MM.1S (cell line): ENCODE measurements around the gene SERTAD2.

Experiments used
- DNase-seq: peaks from one replicate; pipeline ENCODE4 v3.0.0-alpha.2; 2015
- H2AFZ ChIP-seq: fragments of 300-600 bp; sonication (generic); 2 replicates; pipeline ENCODE4 v1.6.0; 2016; ENCODE audit warnings: antibody characterized with exemption, low read length
- H3F3A ChIP-seq: fragments of 300-600 bp; sonication (generic); 2 replicates; pipeline ENCODE4 v1.6.1; 2016; ENCODE audit warnings: mild to moderate bottlenecking, antibody characterized with exemption, low read length, moderate library complexity, mixed read lengths; ENCODE audit not compliant: insufficient read depth
- H3K27ac ChIP-seq: fragments of 300-600 bp; sonication (generic); 2 replicates; pipeline ENCODE4 v1.5.1; 2016; ENCODE audit warnings: mild to moderate bottlenecking, low read length
- H3K27me3 ChIP-seq: fragments of 300-600 bp; sonication (generic); replicated peaks from 2 replicates; pipeline ENCODE4 v1.6.0; 2016; ENCODE audit warnings: low read length; ENCODE audit not compliant: insufficient read depth
- H3K36me3 ChIP-seq: fragments of 300-600 bp; sonication (generic); replicated peaks from 2 replicates; pipeline ENCODE4 v1.6.1; 2016; ENCODE audit warnings: mild to moderate bottlenecking, low read length, mixed read lengths; ENCODE audit not compliant: insufficient read depth
- H3K4me1 ChIP-seq: fragments of 300-600 bp; sonication (generic); 2 replicates; pipeline ENCODE4 v1.6.1; 2016; ENCODE audit warnings: low read length, mixed read lengths
- H3K4me2 ChIP-seq: fragments of 300-600 bp; sonication (generic); 2 replicates; pipeline ENCODE4 v1.6.0; 2016; ENCODE audit warnings: low read depth, low read length
- H3K4me3 ChIP-seq: fragments of 300-600 bp; sonication (generic); 2 replicates; pipeline ENCODE4 v1.5.1; 2016; ENCODE audit warnings: low read length, mixed read lengths
- H3K79me2 ChIP-seq: fragments of 300-600 bp; sonication (generic); 2 replicates; pipeline ENCODE4 v1.6.1; 2016; ENCODE audit warnings: mixed run types, low read length, mixed read lengths
- H3K9ac ChIP-seq: fragments of 300-600 bp; sonication (generic); 2 replicates; pipeline ENCODE4 v1.6.1; 2016; ENCODE audit warnings: low read length, mixed read lengths
- H3K9me2 ChIP-seq: fragments of 300-600 bp; sonication (generic); replicated peaks from 2 replicates; pipeline ENCODE4 v1.6.1; 2016; ENCODE audit warnings: mild to moderate bottlenecking, low read length, mixed read lengths; ENCODE audit not compliant: insufficient read depth
- H3K9me3 ChIP-seq: fragments of 300-600 bp; sonication (generic); replicated peaks from 2 replicates; pipeline ENCODE4 v1.6.1; 2016; ENCODE audit warnings: mild to moderate bottlenecking, low read length, mixed read lengths; ENCODE audit not compliant: insufficient read depth
- H4K20me1 ChIP-seq: fragments of 300-600 bp; sonication (generic); 2 replicates; pipeline ENCODE4 v1.6.1; 2016; ENCODE audit warnings: mild to moderate bottlenecking, low read length, moderate library complexity, mixed read lengths; ENCODE audit not compliant: insufficient read depth
- EZH2 ChIP-seq: fragments of 300-600 bp; sonication (generic); optimal IDR thresholded peaks from 2 replicates; pipeline ENCODE3; 2017; ENCODE audit warnings: low read depth, mild to moderate bottlenecking, antibody characterized with exemption, low read length, mixed read lengths
- EZH2phosphoT487 ChIP-seq: fragments of 300-600 bp; sonication (generic); IDR thresholded peaks from 2 replicates; pipeline ENCODE4 v1.6.1; 2018; ENCODE audit warnings: antibody characterized with exemption, low read length
- TF ChIP-seq, protein P1 (sequence below): fragments of 300-600 bp; sonication (generic); IDR thresholded peaks from 2 replicates; pipeline ENCODE4 v1.5.1; 2016; ENCODE audit warnings: antibody characterized with exemption, low read length, mixed read lengths

The SERTAD2 gene

DNA sequence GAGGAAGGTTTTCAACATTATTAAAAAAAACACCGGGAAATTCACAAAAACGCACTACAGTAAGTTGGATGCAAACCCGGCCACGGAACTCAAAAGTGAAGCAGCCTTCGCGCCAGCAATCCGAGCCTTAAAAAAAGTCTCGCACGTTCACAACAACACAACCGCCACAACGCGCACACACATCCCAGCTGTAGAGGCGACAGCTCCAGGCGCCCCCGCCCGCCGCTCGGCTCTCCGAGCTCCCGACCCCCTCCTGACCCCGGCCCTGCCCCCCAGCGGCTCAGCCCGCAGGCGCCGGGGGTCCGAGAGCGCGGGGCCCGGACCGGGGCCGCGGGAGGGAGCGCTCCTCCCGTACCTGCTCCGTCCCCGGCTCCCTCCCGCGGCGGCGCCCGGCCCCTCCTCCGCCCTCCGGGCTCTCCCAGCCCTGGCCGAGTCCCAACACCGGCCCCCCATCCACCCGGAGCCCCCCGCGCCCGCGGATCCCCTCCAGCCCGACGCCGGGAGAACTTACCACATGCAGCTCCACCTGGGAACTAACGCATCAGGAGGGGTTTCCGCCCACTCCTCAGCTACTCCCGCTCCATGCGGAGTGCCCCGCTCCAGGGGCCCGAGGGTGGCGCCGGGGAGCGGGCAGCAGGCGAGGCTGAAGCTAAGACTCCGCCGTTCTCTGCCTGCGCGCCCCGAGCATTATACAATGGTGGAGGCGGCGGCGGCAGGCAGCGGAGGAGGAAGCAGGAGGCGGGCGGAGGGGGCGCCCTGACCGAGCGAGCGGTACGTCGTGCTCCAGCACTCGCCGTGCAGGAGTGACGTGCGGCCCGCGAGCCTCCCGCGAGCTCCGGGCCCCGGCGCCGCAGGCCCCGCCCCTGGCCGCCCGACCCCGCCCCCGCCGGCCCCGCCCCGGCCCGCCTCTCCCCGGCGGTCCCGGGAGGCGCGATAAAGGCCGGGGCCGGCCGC, at the start of gene SERTAD2:
Gene SERTAD2, minus strand, starts transcription at position 805 of the 954 bp plus-strand sequence. CDS start 17,042 bp downstream, outside the sequence.
- no peaks in the 10 kb centered on the region for H3K9me3 ChIP-seq
- no peaks in the 10 kb centered on the region for H3K9me2 ChIP-seq
- DNase-seq = peak; percentile 91
- TF ChIP-seq EZH2 = no peak
- peak within 1 kb of the TSS; percentile 94 for H3K27ac ChIP-seq
- H3K36me3 ChIP-seq = no peaks in the 10 kb centered on the region
- peaks cover 25% of the 10 kb centered on the region for H4K20me1 ChIP-seq
- no peaks in the 10 kb centered on the region for H3K27me3 ChIP-seq
- peaks cover 37% of the 10 kb centered on the region for H3F3A ChIP-seq
- H3K4me1 ChIP-seq = peaks cover 43% of the 10 kb centered on the region
- peak within 1 kb of the TSS; percentile 95 for H3K4me3 ChIP-seq
- H3K9ac ChIP-seq = peak within 1 kb of the TSS; percentile 91
- peak within 1 kb of the TSS; percentile 79 for H2AFZ ChIP-seq
- peaks cover 51% of the 10 kb centered on the region for H3K79me2 ChIP-seq
- peak within 1 kb of the TSS; percentile 97 for H3K4me2 ChIP-seq

DNA sequence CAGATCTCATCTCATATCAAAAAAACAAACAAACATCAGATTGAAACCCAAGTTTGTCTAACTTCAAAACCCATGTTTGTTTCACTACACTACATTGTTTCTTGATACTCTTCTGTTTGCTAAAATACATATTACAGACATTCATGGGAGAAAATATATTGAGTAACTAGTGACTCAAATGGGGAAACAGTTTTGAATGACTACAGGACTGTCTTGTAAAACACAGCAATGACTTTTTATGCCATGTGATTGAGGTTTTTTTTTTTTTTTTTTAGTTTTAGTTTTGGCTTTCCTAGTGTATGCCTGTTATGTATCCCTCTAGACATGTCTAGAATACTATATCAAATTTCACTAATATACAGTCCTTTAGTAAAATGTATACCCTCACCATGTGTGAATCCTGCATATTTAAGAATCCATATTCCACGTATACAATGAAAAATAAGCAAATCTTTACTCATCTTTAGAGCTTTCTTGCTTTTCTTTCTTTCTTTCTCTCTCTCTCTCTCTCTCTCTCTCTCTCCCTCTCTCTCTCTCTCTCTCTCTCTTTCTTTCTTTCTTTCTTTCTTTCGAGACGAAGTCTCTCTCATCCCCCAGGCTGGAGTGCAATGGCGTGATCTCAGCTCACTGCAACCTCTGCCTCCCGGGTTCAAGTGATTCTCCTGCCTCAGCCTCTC, 46.6 kb upstream of the SERTAD2 start:
- H3K27me3 ChIP-seq = no peaks in the 10 kb centered on the region
- no peak for DNase-seq
- no peaks in the 10 kb centered on the region for H3K4me1 ChIP-seq
- no peaks in the 10 kb centered on the region for H3K79me2 ChIP-seq
- no peaks in the 10 kb centered on the region for H3F3A ChIP-seq
- no peak overlapping the region for H3K4me2 ChIP-seq
- no peaks in the 10 kb centered on the region for H3K36me3 ChIP-seq
- no peak overlapping the region for H3K27ac ChIP-seq
- no peak overlapping the region for H3K4me3 ChIP-seq
- H3K9me2 ChIP-seq = no peaks in the 10 kb centered on the region
- H2AFZ ChIP-seq = no peak overlapping the region
- H4K20me1 ChIP-seq = no peaks in the 10 kb centered on the region
- H3K9me3 ChIP-seq = no peaks in the 10 kb centered on the region
- no peak for TF ChIP-seq EZH2phosphoT487
- H3K9ac ChIP-seq = no peak overlapping the region

DNA sequence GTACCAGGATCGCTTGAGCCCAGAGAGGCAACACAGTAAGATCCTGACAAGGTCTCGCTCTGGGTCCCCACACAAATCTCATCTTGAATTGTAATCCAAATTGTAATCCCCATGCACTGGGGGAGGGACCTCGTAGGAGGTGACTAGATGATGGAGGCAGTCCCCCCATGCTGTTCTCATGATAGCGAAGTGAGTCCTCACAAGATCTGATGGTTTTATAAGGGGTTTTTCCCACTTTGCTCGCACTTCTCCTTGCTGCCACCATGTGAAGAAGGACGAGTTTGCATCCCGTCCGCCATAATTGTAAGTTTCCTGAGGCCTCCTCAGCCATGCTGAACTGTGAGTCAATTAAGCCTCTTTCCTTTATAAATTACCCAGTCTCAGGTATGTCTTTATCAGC, 46.0 kb upstream of the SERTAD2 start:
- H3K9me3 ChIP-seq = no peaks in the 10 kb centered on the region
- H3K9me2 ChIP-seq = no peaks in the 10 kb centered on the region
- no peaks in the 10 kb centered on the region for H3K36me3 ChIP-seq
- no peak overlapping the region for H3K4me2 ChIP-seq
- H3K4me3 ChIP-seq = no peak overlapping the region
- TF ChIP-seq EZH2 (no peak), EZH2phosphoT487 (no peak)
- TF ChIP-seq, protein P1, sequence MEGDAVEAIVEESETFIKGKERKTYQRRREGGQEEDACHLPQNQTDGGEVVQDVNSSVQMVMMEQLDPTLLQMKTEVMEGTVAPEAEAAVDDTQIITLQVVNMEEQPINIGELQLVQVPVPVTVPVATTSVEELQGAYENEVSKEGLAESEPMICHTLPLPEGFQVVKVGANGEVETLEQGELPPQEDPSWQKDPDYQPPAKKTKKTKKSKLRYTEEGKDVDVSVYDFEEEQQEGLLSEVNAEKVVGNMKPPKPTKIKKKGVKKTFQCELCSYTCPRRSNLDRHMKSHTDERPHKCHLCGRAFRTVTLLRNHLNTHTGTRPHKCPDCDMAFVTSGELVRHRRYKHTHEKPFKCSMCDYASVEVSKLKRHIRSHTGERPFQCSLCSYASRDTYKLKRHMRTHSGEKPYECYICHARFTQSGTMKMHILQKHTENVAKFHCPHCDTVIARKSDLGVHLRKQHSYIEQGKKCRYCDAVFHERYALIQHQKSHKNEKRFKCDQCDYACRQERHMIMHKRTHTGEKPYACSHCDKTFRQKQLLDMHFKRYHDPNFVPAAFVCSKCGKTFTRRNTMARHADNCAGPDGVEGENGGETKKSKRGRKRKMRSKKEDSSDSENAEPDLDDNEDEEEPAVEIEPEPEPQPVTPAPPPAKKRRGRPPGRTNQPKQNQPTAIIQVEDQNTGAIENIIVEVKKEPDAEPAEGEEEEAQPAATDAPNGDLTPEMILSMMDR = no peak
- H3K4me1 ChIP-seq = no peaks in the 10 kb centered on the region
- no peaks in the 10 kb centered on the region for H3K79me2 ChIP-seq
- H3K9ac ChIP-seq = no peak overlapping the region
- H2AFZ ChIP-seq = no peak overlapping the region
- H3F3A ChIP-seq = no peaks in the 10 kb centered on the region
- no peak overlapping the region for H3K27ac ChIP-seq
- H3K27me3 ChIP-seq = no peaks in the 10 kb centered on the region
- DNase-seq = no peak
- H4K20me1 ChIP-seq = no peaks in the 10 kb centered on the region

GRCh38 chr2:64698668-64699444, 45.1 kb upstream of the SERTAD2 start:
- H3K4me2 ChIP-seq = no peak overlapping the region

More at GRCh38 chr2:64698668-64699444, 45.1 kb upstream of the SERTAD2 start:
- Histone ChIP-seq H3K4me1 (no peaks in the 10 kb centered on the region), H3K27me3 (no peaks in the 10 kb centered on the region), H2AFZ (no peak overlapping the region), H4K20me1 (no peaks in the 10 kb centered on the region), H3K27ac (no peak overlapping the region), H3K9me3 (no peaks in the 10 kb centered on the region), H3K36me3 (no peaks in the 10 kb centered on the region), H3K9ac (no peak overlapping the region), H3F3A (no peaks in the 10 kb centered on the region), H3K79me2 (no peaks in the 10 kb centered on the region), H3K4me3 (no peak overlapping the region), H3K9me2 (no peaks in the 10 kb centered on the region)
- DNase-seq = no peak
- TF ChIP-seq, protein P1 = no peak
- no peak for TF ChIP-seq EZH2
- TF ChIP-seq EZH2phosphoT487 = no peak
